Vagina (tissue), 2 donors: Measurements from ENCODE around the gene UBN1.

ENCODE experiments used
- POLR2A ChIP-seq, 2 donors: fragments of 450-650 bp; IDR thresholded peaks; one replicate each; pipeline ENCODE4 v1.6.1; 2017; ENCODE audit warnings: antibody characterized with exemption in 2 of 2, mild to moderate bottlenecking in 2 of 2, moderate library complexity in 2 of 2
- POLR2AphosphoS5 ChIP-seq, 2 donors: sonication (generic); formaldehyde crosslinking; IDR thresholded peaks; one replicate each; pipeline ENCODE4 v1.9.0; 2017; ENCODE audit warnings: antibody characterized with exemption in 2 of 2, mild to moderate bottlenecking in 2 of 2, low read depth in 1 of 2; ENCODE audit not compliant: insufficient read depth in 1 of 2
- TF ChIP-seq, protein P1 (sequence below), 3 experiments: fragments of 450-650 bp in 2 of 3; fragments of 200-600 bp in 1 of 3; sonication (generic) in 1 of 3; IDR thresholded peaks; one replicate each; pipeline ENCODE4 v1.5.1; 2017 to 2019; ENCODE audit warnings: antibody characterized with exemption in 3 of 3, mild to moderate bottlenecking in 2 of 3, moderate library complexity in 2 of 3

DNA sequence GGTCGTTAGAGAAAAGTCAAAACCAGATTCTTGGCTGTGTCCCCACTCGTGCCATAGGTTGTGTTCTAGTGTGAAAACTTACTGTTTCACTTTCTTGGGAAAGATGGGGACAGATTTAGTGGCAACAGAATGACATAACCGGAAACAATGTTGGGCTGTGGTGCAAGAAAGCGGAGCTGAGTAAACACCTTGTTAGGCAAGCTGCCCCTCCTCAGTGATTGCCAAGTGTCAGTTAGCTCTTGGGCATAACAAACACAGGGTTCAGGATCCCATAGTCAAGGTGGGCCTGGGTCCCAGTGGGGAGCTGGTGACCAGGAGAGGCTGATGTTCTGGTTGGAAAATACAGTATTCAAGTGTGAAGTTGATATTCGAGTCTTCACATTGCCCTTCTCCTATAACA is 15.4 kb downstream of the UBN1 start:
- TF ChIP-seq, protein P1, sequence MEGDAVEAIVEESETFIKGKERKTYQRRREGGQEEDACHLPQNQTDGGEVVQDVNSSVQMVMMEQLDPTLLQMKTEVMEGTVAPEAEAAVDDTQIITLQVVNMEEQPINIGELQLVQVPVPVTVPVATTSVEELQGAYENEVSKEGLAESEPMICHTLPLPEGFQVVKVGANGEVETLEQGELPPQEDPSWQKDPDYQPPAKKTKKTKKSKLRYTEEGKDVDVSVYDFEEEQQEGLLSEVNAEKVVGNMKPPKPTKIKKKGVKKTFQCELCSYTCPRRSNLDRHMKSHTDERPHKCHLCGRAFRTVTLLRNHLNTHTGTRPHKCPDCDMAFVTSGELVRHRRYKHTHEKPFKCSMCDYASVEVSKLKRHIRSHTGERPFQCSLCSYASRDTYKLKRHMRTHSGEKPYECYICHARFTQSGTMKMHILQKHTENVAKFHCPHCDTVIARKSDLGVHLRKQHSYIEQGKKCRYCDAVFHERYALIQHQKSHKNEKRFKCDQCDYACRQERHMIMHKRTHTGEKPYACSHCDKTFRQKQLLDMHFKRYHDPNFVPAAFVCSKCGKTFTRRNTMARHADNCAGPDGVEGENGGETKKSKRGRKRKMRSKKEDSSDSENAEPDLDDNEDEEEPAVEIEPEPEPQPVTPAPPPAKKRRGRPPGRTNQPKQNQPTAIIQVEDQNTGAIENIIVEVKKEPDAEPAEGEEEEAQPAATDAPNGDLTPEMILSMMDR (IDR thresholded peaks at IDR 0.05) = no peak
- TF ChIP-seq POLR2AphosphoS5 (IDR thresholded peaks at IDR 0.05; ENCODE audit: insufficient read depth in 1 of 2, low read depth in 1 of 2) (no peak), POLR2A (IDR thresholded peaks at IDR 0.05) (no peak)
